HL-60 (cell line): ENCODE results near the gene BRF1.

Experiments used
- REST ChIP-seq: IDR thresholded peaks from 2 replicates; pipeline ENCODE4 v1.6.1; 2012; ENCODE audit warnings: low read depth; ENCODE audit not compliant: insufficient replicate concordance
- TF ChIP-seq, protein P1 (sequence below): IDR thresholded peaks from one replicate; pipeline ENCODE4 v1.5.1; 2011; ENCODE audit warnings: low read length, control low read depth, inconsistent platforms; ENCODE audit not compliant: insufficient read depth

DNA sequence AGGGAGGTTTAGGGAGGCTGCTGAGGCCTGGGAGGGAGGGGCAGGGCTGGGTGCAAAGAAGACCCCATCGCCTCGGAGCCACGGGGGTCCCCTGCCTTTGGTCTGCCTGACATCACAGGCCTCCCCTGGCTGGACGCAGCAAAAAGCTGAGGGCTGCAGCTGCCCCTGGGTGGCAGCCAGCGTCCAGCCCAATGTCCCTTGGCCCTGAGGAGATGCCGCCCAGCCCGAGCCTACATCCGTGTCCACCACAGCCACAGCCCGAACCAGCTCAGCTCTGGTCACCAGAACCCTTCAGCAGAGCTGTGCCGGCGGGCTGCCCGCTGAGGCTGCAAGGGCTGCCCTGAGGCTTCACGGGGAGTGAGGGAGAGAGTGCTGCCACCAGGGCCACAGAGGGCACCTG lies 121.6 kb downstream of the BRF1 start:
- TF ChIP-seq, protein P1, sequence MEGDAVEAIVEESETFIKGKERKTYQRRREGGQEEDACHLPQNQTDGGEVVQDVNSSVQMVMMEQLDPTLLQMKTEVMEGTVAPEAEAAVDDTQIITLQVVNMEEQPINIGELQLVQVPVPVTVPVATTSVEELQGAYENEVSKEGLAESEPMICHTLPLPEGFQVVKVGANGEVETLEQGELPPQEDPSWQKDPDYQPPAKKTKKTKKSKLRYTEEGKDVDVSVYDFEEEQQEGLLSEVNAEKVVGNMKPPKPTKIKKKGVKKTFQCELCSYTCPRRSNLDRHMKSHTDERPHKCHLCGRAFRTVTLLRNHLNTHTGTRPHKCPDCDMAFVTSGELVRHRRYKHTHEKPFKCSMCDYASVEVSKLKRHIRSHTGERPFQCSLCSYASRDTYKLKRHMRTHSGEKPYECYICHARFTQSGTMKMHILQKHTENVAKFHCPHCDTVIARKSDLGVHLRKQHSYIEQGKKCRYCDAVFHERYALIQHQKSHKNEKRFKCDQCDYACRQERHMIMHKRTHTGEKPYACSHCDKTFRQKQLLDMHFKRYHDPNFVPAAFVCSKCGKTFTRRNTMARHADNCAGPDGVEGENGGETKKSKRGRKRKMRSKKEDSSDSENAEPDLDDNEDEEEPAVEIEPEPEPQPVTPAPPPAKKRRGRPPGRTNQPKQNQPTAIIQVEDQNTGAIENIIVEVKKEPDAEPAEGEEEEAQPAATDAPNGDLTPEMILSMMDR, result no peak
- no peak for TF ChIP-seq REST
